ENCODE data around the gene ZNF552.

- TF ChIP-seq CTCF (IDR thresholded peaks at IDR 0.05) (no peak), POLR2A (IDR thresholded peaks at IDR 0.05) (no peak), POLR2AphosphoS5 (IDR thresholded peaks at IDR 0.05) (no peak), EP300 (IDR thresholded peaks at IDR 0.05) (no peak)
These were observed 56.8 kb downstream of the ZNF552 start for GRCh38 chr19:57757941-57758340.
